Measurements from ENCODE around the gene CD5L. TPM values are rescaled to one million over a fixed set of nuclear protein-coding genes. Genes with fewer than 3 reads are reported as not detected.

Gene CD5L
- total RNA-seq (ENCODE audit: insufficient read depth, low replicate concordance) = not detected

- DNase-seq (ENCODE audit: low spot score) = no peak
Measured at GRCh38 chr1:157841708-157842107, at the start of gene CD5L. Gene CD5L, minus strand, starts transcription at chr1:157841808. Its CDS starts 107 bp downstream, at chr1:157841701.

DNA sequence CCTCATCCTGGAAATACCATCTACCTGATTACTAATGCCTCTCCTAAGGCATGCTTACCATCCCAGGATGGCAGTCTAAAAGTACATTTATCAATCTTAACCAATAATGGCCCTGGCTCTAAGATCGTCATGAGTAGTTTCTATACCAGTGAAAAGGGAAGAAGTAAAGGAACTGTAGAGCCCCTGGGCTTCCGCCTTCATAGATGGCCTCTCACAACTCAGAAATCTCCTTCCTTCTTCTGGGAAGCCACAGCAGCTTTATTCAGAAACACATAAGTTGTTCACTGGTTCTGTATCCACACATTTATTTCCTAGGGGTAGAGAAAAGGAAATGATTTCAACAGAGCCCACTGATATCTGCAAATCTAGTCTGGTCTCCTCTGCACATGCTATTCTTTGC is 41.0 kb upstream of the CD5L start:
- DNase-seq (ENCODE audit: low spot score) = peak; percentile 7

DNA sequence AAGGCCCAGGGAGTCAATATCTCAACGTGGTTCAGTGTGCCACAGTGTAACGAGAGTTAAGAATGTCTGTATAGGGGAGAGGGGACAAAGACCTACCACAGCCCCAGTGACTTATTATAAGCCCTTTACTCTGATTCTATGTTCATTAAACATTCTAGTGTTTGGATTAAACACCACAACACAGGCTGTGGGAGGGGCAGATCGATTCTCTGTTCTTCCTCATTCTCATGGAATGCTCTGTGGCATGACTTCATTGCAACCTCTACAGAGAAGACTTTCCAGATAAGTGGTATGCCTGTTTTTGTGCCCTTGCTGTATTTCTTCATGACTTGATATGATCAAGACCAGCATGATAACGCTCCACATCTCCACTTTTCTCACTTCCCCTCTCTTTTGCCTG is 39.0 kb upstream of the CD5L start:
- no peak for DNase-seq (ENCODE audit: low spot score)

GRCh38 chr1:157878059-157878458 is 36.5 kb upstream of the CD5L start:
- DNase-seq (ENCODE audit: low spot score) = peak; percentile 52

DNA sequence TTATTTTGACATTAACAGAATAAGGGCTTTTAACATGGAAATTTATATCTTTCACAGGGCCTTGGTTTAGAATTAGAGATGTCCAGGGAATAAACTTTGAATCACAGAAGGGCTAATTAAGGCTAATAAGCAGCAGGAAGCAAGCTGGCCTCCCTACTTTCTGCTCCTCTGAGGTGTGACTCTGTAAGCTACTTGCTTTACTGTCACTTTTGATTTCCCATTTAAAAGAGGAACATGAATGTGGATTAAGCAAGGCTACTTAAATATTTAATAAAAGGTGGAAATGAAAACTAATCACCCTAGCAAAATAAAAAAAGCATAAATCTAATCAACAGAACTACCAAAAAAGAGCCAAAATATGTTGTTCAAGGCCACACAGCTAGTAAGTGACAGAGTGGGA is 28.9 kb upstream of the CD5L start:
- DNase-seq (ENCODE audit: low spot score) = no peak

GRCh38 chr1:157868654-157869053 is 27.0 kb upstream of the CD5L start:
- DNase-seq (ENCODE audit: low spot score) = no peak

DNA sequence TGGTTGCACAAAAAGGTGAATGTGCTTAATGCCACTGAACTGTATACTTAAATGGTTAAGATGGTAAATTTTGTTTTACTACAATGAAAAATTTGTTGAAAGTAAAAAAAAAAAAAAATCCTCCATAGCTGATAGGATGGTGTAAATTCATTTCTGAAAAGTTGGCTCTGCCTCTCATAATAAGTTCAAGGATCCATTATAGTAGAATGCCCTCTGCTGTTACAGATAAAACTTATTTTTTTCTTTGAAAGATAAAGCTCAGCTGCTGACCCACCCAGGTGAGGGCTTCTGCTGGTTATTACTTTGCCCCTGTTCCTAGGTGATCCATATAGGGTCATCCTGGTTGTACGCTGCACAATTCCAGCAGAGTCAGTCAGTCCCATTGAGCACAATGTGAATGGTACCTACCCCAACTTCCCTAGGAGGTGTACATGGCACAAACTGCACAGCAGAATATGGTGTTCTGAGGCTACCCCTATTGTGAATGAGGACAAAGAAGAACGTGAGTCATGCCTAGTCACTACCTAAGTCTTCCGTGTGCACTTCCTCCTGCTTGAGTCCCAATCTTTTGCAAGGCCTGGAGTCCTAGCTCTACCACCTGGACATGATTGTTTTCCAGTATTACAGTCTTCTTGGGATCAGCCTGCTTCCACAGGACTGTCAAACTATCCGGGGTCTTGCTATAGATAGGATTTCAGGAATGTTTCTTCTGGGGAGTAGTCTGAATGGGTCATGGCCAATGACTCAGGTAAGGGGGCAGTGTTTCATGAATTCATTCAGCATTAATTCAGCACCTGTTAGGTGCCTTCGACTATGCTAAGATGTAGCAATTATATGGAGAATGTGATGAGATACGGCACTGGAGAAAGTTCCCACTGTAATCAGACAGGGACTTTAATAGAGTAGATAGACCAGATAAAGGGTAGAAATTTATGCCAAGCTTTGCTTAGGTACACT is 20.8 kb upstream of the CD5L start:
- DNase-seq (ENCODE audit: low spot score) = no peak

- no peak for DNase-seq (ENCODE audit: low spot score)
Measured at GRCh38 chr1:157856538-157856937, 14.9 kb upstream of the CD5L start.

- DNase-seq (ENCODE audit: low spot score) = no peak
Measured at GRCh38 chr1:157852476-157852875, 10.9 kb upstream of the CD5L start.

DNA sequence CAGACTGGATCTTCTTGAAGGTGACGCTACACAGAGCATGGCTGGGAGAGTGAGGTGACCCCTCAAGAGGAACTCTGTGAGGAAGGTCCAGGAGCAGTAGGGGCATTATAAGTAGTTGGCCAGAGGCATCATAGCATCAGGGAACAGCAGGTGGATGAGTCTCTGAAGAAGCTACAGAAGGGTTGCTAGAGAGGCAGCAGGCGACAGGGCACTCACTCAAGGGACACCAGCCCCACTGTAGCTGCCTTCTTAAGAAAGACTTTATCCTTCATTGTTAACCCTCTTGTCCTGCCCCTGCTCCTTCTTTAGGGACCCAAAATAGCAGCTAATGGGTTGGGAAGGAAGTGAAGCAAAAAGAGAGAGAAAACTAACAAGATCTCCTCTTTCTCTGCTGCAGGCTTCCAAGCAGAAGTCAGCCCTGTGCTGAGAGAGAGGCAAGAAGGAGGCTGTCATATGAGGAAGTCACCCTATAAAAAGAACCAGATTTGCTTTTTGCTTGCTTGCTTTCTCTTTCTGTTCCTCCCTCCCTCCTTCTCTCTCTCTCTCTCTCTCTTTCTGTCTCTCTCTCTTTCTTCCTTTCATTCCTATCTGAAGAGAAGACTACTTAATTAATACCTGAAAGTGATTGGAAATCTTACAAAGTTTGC is 7.7 kb upstream of the CD5L start:
- DNase-seq (ENCODE audit: low spot score) = peak; percentile 13

- DNase-seq (ENCODE audit: low spot score) = peak; percentile 75
Measured at GRCh38 chr1:157844089-157844830, 2.7 kb upstream of the CD5L start.

DNA sequence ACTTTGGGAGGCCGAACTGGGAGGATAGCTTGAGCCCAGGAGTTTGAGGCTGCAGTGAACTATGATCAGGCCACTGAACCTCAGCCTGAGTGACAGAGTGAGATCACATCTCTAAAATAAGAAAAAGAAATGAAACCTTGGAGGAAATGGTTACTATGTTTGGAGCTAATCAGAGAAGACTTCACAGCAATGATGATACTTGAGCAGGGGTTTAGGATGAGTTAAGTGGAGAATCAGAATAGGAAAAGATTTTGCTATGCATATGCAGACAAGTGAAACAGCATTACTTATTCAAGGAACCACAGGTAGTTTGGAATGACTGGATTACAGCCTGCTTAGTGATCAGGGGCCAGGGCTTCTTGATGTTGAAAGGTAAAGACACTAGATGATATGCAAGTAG is 1.3 kb upstream of the CD5L start:
- DNase-seq (ENCODE audit: low spot score) = no peak

DNA sequence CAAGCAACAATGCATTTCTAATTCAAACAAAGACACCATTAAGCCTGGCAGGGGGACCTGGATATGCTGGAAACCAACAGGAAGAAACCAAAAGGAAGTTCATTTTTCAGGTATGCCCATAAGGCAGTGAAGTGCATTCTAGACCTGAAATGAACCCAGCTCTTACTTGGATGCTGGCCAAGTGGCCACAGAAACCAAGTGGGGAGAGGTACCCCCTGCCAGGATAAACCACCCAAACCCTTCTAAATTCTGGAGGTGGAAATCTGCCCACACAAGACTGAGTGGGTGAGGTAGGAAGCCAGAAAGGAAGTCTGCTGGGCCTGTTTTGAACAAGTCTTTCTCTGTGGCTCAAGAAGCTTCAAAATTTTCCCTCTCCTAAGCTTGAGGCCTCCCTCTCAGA is 2.6 kb downstream of the CD5L start:
- no peak for DNase-seq (ENCODE audit: low spot score)

GRCh38 chr1:157834430-157834829 is 7.2 kb downstream of the CD5L start:
- DNase-seq (ENCODE audit: low spot score) = no peak

- DNase-seq (ENCODE audit: low spot score) = no peak
Measured at GRCh38 chr1:157833145-157833544, 8.5 kb downstream of the CD5L start.

- DNase-seq (ENCODE audit: low spot score) = peak; percentile 4
Measured at GRCh38 chr1:157831968-157832626, 9.5 kb downstream of the CD5L start.

DNA sequence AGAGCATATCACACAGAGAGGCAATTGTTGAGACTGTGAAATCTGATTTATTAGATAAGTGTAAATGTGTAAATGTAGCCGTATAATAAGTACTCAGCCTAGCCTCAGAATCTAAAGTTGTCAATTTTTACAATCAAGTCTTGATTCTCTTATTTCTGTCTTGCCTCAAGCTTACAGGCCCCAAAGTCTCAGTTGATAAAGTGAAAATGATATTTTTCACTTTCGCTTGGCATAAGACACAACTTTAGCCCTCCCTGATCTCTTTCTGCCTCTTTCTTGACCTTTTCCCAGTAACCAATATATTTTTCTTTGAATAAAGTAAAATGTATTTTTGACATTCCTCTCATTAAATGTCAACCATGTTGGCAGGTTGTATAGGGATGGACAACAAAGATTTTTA is 10.7 kb downstream of the CD5L start:
- DNase-seq (ENCODE audit: low spot score) = no peak

GRCh38 chr1:157829711-157830110 is 11.9 kb downstream of the CD5L start:
- no peak for DNase-seq (ENCODE audit: low spot score)

DNA sequence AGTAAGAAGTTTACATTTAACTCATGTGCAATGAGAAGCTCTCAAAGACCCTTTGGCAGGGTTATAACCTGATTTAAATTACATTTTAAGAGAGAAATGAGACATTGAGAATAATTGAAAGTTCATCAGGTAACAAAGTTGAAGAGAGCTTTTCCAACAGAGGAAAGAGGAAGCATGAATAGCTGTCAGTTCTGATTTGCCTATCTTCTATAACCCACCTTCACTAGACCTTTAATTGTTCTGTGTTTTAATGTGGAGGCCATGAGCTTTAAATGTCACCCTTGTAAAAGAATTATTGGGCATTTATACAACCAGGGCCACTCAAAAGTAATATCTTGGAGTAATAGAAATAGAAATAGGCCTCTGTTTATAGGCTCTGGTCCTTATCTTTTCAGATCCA is 12.4 kb downstream of the CD5L start:
- no peak for DNase-seq (ENCODE audit: low spot score)

DNA sequence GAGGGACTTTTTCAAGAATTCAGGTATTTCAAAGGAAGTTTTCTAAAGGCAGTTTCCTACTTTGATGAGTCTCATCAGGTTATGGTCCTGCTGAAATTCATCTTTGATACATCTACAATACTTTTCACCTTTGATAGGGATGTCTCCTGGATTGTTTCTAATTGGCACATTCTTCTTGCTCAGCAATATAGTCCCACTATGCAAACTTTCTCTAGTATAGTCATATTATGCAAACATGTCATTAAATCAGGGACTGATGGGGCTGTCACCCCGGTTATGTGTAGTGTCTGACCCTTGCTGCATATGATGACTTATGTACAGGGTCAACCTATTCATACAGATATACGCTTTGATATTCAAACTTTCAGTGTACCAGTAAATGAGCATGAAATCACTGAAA is 21.3 kb downstream of the CD5L start:
- no peak for DNase-seq (ENCODE audit: low spot score)

- no peak for DNase-seq (ENCODE audit: low spot score)
Measured at GRCh38 chr1:157819896-157820295, 21.7 kb downstream of the CD5L start, which contains the start of gene FCRL1. Gene FCRL1, minus strand, starts transcription at chr1:157820120. Its CDS starts 83 bp downstream, at chr1:157820037.

DNA sequence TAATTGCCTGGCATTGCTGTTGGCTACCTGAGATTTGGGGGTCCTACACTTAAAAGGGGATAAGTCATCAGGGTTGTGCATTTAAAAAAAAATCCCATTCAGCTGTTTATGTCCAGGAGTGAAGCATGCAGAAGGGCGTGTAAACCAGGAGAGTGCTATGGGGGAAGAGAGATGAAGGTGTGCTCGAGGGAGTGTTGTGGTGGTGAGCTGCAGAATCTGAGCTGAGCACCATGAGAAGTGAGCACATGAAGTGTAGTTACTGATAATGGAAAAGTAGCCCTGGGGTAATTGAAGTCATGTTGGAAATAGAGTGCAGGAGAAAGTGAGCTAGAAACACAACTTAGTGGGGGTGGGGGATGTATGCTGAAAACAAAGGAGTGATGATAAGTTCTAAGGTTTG is 22.4 kb downstream of the CD5L start:
- no peak for DNase-seq (ENCODE audit: low spot score)
